GM21529 (cell line): ENCODE measurements around the gene CHRD.

Experiments
- ATAC-seq: cut with Tn5 transposase; IDR thresholded peaks from one replicate; pipeline ENCODE4 v1.9.1; 2021; ENCODE audit not compliant: unreplicated experiment

The CHRD gene

DNA sequence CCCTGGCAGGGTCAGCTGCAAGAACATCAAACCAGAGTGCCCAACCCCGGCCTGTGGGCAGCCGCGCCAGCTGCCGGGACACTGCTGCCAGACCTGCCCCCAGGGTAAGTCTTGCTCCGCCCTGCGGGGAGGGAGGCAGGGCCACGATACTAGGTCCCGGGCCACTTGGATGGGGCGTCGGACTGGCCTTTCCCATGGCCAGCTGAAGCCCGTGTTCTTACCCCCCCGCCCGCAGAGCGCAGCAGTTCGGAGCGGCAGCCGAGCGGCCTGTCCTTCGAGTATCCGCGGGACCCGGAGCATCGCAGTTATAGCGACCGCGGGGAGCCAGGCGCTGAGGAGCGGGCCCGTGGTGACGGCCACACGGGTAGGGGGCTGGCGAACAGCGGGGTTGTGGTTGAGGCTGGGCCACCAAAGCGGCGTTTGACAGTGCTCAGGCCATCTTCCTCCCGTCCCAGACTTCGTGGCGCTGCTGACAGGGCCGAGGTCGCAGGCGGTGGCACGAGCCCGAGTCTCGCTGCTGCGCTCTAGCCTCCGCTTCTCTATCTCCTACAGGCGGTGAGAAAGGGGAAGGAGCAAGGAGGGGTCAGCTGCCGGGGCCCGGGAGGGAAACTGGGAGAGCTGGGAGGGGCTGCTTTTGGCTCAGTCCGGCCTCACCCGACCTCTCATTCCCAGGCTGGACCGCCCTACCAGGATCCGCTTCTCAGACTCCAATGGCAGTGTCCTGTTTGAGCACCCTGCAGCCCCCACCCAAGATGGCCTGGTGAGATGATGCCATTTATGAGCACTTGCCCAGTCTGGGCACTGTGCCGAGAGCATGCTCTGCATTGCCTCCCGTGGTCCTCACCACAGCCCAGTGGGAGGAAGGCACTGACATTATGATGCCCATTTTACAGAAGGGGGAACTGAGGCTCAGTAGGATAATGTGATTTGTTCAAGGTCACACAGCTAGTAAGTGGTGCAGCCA, 1.7 kb downstream of the CHRD start:
- ATAC-seq = no peak

DNA sequence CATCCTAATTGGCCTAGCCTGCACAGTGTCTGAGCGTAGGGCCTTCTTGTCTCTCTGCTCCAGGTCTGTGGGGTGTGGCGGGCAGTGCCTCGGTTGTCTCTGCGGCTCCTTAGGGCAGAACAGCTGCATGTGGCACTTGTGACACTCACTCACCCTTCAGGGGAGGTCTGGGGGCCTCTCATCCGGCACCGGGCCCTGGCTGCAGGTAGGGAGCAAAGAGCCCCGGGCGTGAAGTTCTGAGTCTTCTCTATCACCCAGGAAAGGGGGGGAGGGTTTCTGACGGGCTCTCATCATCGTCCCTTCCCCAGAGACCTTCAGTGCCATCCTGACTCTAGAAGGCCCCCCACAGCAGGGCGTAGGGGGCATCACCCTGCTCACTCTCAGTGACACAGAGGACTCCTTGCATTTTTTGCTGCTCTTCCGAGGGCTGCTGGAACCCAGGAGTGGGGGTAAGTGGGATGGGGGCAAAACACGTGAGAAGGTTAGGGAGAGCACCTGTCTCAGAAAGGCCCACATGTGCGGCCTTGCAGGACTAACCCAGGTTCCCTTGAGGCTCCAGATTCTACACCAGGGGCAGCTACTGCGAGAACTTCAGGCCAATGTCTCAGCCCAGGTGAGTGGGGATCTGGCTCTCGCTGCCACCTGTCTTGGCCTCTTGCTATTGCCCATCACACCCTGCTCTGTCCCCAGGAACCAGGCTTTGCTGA, 2.6 kb downstream of the CHRD start:
- no peak for ATAC-seq

DNA sequence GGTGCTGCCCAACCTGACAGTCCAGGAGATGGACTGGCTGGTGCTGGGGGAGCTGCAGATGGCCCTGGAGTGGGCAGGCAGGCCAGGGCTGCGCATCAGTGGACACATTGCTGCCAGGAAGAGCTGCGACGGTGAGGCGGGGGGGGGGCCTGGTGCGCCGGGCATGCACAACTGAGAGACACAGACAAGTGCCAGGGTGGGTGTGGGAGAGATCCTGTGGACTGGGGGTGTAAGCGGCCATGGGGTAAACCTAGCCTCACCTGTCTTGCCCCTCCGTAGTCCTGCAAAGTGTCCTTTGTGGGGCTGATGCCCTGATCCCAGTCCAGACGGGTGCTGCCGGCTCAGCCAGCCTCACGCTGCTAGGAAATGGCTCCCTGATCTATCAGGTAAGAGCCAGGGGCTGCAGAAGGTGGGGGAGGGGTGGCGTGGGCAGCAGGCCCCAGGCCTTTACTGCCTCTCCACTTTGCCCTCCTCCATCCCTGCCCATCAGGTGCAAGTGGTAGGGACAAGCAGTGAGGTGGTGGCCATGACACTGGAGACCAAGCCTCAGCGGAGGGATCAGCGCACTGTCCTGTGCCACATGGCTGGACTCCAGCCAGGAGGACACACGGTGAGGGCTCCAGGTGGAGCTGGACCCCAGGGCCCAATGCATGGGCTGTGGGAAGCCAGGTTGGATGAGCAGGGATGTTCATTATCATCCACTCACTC, 3.3 kb downstream of the CHRD start:
- ATAC-seq = no peak

DNA sequence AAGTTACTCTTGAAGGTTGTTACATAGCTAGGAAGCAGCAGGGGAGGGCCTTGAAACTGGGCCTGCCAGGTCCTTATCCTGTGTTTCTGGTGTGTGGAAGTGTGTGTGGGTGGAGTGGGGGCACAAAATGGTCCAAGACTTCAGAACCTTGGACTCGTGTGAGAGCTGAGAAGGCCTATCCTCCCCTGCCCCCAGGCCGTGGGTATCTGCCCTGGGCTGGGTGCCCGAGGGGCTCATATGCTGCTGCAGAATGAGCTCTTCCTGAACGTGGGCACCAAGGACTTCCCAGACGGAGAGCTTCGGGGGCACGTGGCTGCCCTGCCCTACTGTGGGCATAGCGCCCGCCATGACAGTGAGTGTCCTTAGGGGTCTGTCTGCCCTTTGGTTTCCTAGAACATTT, 4.5 kb downstream of the CHRD start:
- no peak for ATAC-seq

DNA sequence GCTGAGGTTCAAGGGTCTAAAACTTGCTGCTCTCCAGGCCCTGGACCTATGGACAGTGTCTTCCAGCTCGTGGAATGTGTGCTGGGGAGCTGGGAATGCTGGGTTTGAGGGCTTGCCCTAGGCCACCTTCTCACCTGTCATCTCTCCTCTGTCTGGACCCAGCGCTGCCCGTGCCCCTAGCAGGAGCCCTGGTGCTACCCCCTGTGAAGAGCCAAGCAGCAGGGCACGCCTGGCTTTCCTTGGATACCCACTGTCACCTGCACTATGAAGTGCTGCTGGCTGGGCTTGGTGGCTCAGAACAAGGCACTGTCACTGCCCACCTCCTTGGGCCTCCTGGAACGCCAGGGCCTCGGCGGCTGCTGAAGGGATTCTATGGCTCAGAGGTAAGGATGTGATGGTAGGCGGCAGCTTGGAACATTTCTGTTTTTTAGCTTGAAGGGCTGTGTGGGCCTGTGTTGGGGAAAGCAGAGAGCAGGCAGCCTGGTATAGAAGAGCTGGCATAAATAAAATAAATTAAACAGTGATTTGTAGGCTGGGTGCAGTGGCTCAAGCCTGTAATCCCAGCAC, 5.1 kb downstream of the CHRD start:
- no peak for ATAC-seq

DNA sequence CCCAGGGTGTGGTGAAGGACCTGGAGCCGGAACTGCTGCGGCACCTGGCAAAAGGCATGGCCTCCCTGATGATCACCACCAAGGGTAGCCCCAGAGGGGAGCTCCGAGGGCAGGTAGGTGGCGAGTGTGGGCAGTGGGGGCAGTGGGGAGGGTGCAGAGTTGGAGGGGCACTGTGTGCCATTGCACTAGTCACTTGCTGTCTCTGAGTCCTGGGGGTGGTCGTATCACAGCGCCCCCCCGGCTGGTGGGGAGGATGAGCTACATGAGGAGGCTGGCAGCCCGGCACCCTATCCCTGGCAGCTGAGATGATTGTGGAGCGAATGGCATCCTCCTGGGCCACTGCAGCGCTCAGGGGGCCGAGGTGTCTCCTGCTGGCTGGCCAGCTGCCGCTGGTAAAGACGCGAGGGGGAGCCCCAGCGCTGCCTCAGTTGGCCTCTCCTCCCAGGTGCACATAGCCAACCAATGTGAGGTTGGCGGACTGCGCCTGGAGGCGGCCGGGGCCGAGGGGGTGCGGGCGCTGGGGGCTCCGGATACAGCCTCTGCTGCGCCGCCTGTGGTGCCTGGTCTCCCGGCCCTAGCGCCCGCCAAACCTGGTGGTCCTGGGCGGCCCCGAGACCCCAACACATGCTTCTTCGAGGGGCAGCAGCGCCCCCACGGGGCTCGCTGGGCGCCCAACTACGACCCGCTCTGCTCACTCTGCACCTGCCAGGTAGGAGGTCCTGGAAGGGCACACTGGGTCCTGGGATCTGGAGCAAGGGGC, 6.4 kb downstream of the CHRD start:
- ATAC-seq = no peak

DNA sequence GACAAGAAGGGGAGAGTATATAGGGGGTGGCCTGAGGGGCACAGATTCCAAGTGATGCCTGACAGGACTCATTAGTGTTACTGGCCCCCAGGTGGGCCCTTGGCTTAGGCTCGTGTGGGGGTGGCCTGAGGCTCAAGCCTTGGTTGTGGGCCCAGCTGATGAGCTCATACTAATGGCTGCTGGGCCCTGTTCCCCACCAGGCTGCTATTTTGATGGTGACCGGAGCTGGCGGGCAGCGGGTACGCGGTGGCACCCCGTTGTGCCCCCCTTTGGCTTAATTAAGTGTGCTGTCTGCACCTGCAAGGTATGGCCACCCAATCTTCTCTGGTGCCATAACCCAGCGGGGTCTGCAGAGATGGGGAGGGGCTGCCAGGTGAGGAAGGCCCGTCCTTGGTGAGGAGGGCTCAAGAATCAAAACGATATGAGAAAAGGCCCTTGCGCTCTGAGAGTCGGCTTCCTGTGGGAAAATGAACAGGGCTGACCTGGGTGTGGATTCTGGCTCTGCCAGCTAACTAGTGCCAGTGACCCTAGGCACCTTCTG, 7.4 kb downstream of the CHRD start:
- ATAC-seq = no peak

DNA sequence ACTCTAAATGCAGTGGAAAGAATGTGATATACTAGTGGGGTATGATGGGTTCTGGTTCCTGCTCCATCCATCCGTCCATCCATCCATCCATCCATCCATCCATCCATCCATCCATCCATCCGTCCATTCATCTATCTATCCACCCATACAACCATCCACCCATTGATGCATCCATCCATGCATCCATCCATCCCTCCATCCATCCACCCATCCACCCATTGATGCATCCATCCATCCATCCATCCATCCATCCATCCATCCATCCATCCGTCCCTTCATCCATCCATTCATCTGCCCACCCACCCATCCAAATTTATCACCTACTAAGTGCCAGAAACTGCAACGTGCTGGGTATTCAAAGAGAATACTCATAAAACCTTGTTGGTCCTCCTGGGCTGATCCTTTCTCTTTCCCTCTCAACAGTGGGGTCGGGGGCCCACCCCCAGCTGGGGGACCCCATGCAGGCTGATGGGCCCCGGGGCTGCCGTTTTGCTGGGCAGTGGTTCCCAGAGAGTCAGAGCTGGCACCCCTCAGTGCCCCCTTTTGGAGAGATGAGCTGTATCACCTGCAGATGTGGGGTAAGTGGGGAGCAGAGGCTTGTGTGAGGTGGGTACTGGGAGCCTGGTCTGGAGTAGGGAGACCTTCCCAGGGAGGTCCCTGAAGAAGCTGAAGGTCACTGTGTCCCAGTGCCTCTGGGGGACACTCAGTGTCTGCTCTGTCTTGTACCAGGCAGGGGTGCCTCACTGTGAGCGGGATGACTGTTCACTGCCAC, 8.5 kb downstream of the CHRD start:
- ATAC-seq = no peak

DNA sequence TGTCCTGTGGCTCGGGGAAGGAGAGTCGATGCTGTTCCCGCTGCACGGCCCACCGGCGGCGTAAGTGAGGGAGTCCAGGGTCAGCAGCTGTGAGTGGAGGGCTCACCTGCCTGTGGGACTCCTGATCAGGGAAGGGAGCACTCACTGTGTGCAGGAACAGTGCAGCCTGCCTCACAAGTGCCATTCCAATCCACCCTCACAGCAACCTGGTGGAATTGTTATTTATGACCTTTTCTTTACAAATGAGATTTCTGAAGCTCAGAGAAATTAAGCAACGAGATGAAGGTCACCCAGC, 9.0 kb downstream of the CHRD start:
- ATAC-seq = no peak

DNA sequence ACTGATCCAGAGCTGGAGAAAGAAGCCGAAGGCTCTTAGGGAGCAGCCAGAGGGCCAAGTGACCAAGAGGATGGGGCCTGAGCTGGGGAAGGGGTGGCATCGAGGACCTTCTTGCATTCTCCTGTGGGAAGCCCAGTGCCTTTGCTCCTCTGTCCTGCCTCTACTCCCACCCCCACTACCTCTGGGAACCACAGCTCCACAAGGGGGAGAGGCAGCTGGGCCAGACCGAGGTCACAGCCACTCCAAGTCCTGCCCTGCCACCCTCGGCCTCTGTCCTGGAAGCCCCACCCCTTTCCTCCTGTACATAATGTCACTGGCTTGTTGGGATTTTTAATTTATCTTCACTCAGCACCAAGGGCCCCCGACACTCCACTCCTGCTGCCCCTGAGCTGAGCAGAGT, 9.5 kb downstream of the CHRD start:
- ATAC-seq = no peak

DNA sequence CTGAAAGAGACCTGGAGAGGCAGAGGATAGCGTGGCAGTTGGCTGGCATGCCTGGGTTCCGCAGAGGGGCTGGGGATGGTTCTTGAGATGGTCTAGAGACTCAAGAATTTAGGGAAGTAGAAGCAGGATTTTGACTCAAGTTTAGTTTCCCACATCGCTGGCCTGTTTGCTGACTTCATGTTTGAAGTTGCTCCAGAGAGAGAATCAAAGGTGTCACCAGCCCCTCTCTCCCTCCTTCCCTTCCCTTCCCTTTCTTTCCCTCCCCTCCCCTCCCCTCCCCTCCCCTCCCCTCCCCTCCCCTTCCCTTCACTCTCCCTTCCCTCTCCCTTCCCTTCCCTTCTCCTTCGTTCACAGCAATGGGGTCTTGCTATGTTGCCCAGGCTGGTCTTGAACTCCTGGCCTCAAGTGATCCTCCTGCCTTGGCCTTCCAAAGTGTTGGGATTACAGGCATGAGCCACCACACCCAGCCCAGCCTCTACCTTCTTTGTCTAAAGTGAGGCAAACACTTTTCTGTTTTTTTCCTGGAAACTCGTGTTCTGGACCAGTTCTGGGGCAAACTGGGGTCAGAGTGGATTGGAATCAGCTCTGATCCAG, 10.2 kb downstream of the CHRD start:
- ATAC-seq = no peak

DNA sequence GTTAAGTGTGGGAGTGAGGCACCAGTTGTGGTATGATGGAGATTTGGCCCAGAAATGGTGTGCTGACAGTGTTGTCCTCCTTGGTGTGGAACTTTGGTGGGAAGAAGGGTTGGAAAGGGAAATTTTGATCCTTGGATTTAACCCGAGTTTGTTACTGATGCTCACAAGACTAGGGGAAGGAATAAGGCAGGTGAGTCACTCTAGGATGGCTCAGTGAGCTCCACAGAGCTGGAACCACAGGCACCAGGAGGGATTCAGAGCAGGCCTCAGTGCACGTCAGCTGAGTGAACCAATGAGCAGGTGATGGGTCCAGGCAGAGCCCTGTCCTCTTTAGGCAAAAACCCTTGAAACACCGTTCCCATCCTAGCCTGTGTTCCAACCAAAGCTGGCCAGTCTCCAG, 11.4 kb downstream of the CHRD start:
- ATAC-seq = no peak

DNA sequence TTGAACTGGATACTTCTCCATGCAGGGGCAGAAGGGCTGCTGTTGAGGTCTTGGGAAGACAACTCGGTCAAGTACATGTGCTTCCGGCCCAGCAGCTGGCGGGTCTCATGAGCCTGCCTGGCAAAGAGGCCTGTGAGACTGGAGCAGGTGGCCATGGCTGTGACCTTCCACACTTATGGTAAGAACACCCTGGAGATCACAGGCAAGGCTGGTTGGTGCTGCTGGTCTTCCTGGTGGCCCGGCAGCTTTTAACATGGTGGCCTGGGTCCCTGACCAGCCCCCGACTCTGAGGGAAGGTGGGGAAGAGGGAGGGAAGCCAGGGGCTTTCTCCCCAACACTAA, 15.4 kb downstream of the CHRD start:
- ATAC-seq = no peak

DNA sequence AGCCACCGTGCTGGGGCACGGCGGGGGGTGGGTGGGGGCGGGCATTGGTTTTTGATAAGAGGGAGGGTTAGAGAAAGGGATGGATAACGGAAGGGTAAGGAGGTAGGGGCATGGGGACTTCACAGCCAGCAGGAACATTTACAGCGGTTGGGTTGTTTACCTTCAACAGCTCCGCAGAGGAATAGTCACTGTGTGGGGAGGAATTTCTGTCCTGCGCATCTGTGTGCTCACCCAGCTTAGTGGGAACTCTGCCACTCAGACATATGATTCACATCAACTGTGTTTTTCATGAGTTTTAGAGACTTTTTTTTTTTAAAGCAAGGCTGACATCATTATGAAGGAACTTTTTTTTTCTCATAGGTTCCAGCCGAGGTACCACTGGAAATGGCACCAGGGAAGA, 19.6 kb downstream of the CHRD start:
- no peak for ATAC-seq

DNA sequence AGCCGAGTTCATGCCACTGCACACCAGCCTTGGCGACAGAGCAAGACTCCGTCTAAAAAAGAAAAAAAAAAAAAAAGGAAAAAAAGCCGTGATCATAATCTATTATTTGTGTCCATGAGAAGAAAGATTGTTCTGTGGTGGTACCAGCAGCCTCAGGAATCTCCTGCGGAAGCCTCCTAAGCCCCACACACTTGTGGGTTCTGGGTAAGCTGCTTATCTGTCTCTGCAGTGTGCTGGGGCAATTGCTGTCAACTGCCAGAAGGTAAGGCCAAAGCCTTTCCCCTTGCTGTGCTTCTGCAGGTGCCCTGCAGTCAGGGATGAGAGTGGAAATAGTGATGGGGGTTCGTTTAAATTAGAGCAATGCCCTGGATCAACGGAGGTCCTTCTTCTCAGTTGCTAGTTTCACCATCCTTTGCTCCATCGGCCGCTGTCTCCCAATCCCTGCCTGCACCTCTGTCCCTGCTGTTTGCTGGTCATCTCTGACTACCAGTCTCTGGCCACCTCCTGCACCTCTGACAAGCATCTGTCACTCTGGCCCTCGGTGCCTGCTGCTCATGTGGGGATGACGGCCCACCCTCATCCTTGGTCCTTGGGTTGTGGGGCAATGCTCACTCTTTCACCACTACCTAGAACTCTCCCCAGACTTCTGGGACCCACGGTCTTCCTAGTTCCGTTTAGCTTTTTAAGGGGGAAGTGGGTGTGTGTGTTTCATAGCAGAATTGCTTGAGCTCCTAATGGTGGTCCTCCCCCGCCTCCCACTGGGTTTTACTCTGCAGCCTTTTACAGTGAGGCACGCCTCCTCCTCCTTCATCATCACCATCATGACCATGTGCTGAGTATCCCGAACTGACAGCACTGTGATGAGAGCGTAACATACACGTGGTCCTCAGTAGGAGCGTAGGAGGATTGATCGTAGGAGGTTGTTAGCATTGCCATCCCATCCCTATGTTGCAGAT, 25.5 kb downstream of the CHRD start:
- ATAC-seq = no peak

DNA sequence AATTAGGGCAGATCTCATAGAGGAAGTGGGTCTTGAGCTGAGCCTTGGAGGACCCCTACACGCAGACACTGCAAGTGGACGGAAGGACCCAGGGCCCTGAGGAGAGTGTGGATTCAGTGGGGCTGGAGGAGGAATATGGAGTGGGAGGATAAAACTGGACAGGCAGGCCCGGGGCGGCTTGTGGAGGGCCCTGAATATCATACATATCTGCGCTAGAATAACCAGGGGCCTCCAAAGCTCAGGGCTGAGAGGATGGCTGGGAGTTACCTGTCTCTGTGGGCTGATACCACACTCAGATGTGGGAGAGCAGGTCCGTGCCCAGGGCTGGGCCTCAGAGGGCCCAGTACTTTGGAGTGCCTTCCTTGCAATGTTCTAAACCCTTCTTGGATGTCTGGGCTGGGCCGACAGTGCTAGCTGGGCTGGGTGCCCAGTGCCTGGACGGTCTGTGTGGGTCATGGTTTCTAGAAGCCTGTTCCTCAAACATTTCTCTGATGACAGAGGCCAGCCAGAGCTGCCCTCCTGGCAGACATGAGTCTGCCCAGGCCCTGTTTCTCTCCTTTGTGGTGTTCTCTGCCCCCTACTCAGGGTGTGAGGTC, 29.6 kb downstream of the CHRD start:
- no peak for ATAC-seq

DNA sequence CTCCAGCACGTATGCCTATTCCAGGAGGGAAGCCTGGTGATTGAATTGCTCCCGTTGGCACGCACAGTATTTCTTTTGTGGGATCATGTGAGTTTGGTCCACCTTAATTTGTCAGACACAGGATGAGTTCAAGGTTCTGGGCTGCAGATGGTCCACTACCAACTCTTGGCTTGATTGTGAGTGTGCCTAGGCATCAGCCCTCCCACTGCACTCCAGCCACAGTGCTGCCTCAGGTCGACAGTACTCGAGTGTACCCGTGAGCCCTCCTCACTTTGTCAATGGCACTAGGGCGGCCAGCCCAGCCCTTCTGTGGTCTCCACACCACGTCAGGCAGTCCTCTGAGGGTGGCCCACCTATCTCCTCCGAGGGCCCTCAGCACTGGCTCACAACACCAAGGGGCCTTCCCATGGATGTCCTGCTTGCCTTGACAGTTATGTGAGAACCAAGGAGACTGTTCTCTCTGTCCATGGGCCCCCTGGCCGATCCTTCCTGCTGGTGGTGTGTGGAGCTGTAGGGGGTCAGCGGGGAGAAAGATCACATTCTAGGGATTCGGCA, 30.2 kb downstream of the CHRD start:
- ATAC-seq = no peak
